BE2C (cell line): ENCODE results near the gene ARFGAP3.

Source experiments
- DNase-seq: peaks from one replicate; pipeline ENCODE4 v3.0.0-alpha.2; 2020
- H3K27me3 ChIP-seq: fragments of 250-450 bp; sonication (Bioruptor Pico); 2 replicates; pipeline ENCODE4 v1.5.1; 2020; ENCODE audit warnings: mild to moderate bottlenecking
- H3K36me3 ChIP-seq: fragments of 250-450 bp; sonication (Bioruptor Pico); 2 replicates; pipeline ENCODE4 v1.5.1; 2020; ENCODE audit warnings: mild to moderate bottlenecking
- H3K4me1 ChIP-seq: fragments of 250-450 bp; sonication (Bioruptor Pico); 2 replicates; pipeline ENCODE4 v1.5.1; 2020
- H3K4me3 ChIP-seq: 2 replicates; pipeline ENCODE4 v1.5.1; 2011; ENCODE audit warnings: low read depth, low read length
- H3K9me3 ChIP-seq: fragments of 250-450 bp; sonication (Bioruptor Pico); 2 replicates; pipeline ENCODE4 v1.5.1; 2020
- CTCF ChIP-seq: IDR thresholded peaks from 2 replicates; pipeline ENCODE4 v1.5.1; 2012; ENCODE audit warnings: mild to moderate bottlenecking, low read depth, low read length

The ARFGAP3 gene

GRCh38 chr22:42799061-42799460 is 58.0 kb downstream of the ARFGAP3 start:
- no peak for DNase-seq
- TF ChIP-seq CTCF, result no peak
- no peaks in the 10 kb centered on the region for H3K9me3 ChIP-seq
- H3K36me3 ChIP-seq, result no peaks in the 10 kb centered on the region
- no peaks in the 10 kb centered on the region for H3K27me3 ChIP-seq
- H3K4me3 ChIP-seq, result no peak overlapping the region
- no peaks in the 10 kb centered on the region for H3K4me1 ChIP-seq

GRCh38 chr22:42797011-42797410 is 60.1 kb downstream of the ARFGAP3 start:
- no peak for DNase-seq
- H3K4me1 ChIP-seq, result no peaks in the 10 kb centered on the region
- H3K9me3 ChIP-seq, result no peaks in the 10 kb centered on the region
- H3K4me3 ChIP-seq, result no peak overlapping the region
- H3K27me3 ChIP-seq, result no peaks in the 10 kb centered on the region
- no peaks in the 10 kb centered on the region for H3K36me3 ChIP-seq
- no peak for TF ChIP-seq CTCF

GRCh38 chr22:42796081-42796480 is 61.0 kb downstream of the ARFGAP3 start:
- DNase-seq, result no peak
- no peaks in the 10 kb centered on the region for H3K36me3 ChIP-seq
- no peak for TF ChIP-seq CTCF

GRCh38 chr22:42794551-42795510 is 62.2 kb downstream of the ARFGAP3 start:
- no peaks in the 10 kb centered on the region for H3K9me3 ChIP-seq
- no peaks in the 10 kb centered on the region for H3K36me3 ChIP-seq
- peak; percentile 23 for TF ChIP-seq CTCF
- no peak for DNase-seq
- no peak overlapping the region for H3K4me3 ChIP-seq
- no peaks in the 10 kb centered on the region for H3K4me1 ChIP-seq
- H3K27me3 ChIP-seq, result no peaks in the 10 kb centered on the region

More at GRCh38 chr22:42796081-42796480, 61.0 kb downstream of the ARFGAP3 start:
- Histone ChIP-seq H3K4me3 (no peak overlapping the region), H3K4me1 (no peaks in the 10 kb centered on the region), H3K27me3 (no peaks in the 10 kb centered on the region), H3K9me3 (no peaks in the 10 kb centered on the region)

- no peak for DNase-seq
- no peak overlapping the region for H3K4me3 ChIP-seq
- H3K36me3 ChIP-seq, result no peaks in the 10 kb centered on the region
- no peaks in the 10 kb centered on the region for H3K9me3 ChIP-seq
- H3K27me3 ChIP-seq, result no peaks in the 10 kb centered on the region
- no peaks in the 10 kb centered on the region for H3K4me1 ChIP-seq
- TF ChIP-seq CTCF, result no peak
Measured at GRCh38 chr22:42793848-42794405, 63.1 kb downstream of the ARFGAP3 start.
